GM19324 (cell line): Measurements from ENCODE around the gene USP5.

Experiments
- ATAC-seq: cut with Tn5 transposase; IDR thresholded peaks from one replicate; pipeline ENCODE4 v1.9.1; 2021; ENCODE audit warnings: mild to moderate bottlenecking, moderate library complexity; ENCODE audit not compliant: unreplicated experiment, low FRiP score

Gene USP5

DNA sequence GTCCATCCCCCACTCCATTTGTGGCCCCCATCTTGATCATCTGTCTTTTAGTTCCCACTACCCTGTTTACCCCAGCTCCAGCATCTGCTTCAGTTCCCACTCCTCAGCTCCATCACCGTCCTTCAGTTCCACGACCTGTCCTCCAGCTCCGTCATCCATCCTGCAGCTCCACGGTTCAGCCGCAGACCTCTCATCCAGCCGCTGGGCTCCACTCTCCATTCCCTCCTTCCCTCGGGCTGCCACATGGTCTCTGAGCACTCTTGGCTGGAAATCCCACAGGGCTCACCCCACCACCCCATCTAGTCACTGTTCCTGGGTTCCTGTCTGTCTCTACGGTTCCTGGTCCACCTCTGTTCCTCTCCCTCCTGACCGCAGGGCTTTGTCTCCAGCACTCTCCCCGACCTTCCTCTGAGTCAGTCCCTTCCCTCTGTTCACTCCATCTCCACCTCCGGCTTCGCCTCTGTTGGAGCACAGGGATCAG, 27.0 kb upstream of the USP5 start:
- ATAC-seq: no peak

DNA sequence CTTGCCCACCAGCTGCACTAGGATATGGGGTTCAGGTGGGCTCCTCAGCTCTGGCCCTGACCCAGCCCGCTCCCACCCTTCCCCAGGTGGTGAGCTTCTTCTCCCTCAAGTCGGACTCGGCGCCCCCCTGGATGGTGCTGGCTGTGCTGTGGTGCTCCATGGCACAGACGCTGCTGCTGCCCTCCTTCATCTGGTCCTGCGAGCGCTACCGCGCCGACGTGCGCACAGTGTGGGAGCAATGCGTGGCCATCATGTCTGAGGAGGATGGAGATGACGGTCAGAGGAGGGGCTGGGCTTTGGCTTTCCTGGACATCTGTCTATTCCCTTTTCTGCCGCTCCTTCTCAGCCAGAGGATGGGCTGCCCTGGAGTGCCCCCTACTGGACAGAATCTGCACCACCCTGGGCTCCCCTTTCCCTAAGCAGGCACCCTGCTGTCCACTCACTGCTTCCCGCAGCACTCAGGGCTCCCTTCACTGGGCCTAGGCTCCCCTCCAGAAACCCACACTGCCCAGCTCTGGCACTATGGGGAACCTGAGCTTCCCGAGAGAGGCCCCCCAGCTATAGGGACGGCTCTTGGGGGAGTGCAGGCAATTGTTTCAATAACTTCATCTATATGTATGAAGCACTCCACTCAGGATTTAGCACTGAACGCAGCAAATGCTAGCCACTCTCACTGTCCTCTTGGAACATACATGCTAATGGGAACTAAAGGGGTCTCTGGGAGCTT, 26.4 kb upstream of the USP5 start:
- no peak for ATAC-seq

DNA sequence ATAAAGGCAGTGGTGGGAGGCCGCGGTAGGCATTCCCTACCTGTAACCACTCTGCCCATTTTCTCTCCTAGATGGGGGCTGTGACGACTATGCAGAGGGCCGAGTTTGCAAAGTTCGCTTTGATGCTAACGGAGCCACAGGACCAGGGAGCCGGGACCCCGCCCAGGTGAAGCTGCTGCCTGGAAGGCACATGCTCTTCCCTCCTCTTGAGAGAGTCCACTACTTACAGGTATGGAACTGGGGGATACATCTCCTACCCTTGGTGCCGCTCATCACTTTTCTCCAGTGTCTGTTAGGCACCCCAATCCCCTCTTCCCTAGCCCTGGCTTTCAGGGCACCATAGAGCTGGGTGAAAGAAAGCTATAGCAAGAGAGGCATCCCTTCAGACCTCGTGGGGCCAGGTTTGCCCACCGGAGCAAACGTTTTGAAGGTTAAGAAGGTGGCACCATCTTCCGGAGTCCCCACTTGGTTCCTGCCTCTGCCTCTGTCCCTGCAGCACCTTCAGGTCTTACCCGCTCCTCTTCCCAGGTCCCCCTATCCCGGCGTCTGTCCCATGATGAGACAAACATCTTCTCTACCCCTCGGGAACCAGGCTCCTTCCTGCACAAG, 25.7 kb upstream of the USP5 start:
- ATAC-seq: no peak

DNA sequence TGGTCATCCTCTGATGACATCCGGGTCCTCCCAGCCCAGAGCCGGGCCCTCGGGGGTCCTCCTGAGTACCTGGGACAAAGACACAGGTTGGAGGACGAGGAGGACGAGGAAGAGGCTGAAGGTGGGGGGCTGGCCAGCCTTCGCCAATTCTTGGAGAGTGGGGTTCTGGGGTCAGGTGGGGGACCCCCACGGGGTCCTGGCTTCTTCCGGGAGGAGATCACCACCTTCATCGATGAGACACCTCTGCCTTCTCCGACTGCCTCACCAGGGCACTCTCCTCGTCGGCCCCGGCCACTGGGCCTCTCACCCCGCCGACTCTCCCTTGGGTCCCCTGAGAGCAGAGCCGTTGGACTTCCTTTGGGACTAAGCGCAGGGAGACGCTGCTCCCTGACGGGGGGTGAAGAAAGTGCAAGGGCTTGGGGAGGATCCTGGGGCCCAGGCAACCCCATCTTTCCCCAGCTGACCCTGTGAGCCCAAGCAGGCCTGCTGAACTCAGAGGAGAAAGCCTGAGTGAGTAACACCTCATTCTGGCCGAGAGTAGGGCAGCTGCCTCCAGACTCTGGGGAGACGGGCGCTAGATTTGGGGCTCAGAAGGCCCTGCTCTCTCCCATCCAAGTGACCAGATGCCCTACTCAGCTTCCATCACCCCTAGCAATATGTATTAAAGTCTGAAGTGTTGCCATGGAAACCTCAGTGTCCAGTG, 25.1 kb upstream of the USP5 start:
- ATAC-seq: no peak

GRCh38 chr12:6827437-6827911, 24.5 kb upstream of the USP5 start:
- no peak for ATAC-seq

DNA sequence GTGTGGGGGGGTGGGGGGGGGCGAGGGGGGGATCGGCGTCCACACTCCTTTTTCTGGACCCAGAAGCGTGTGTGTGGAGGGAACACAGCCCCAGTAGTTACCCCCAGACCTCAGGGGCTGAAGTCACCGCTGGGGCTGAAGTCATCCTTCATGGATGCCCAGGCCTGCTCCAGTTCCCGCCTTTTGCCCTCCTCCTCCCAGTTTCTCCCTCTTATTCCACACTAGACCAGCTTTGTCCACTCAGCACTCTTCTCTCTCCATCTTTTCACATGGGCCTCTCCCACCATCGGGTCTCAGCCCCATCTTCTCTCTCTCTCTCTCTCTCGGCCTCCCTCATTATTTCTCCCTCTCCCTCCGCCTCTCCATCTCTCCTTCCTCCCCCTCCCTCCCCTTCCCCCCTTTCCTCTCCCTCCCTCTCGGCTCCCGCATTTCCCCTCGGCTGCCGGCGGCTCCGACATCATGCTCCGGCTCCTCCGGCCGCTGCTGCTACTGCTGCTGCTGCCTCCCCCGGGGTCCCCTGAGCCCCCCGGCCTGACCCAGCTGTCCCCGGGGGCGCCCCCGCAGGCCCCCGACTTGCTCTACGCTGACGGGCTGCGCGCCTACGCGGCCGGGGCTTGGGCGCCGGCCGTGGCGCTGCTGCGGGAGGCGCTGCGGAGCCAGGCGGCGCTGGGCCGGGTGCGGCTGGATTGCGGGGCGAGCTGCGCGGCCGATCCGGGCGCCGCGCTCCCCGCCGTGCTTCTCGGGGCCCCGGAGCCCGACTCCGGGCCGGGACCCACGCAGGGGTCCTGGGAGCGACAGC, 23.8 kb upstream of the USP5 start, which contains the start of gene P3H3:
Gene P3H3, plus strand, starts transcription at position 426 of the 799 bp plus-strand sequence. Its CDS starts 34 bp downstream, at position 460.
- ATAC-seq: no peak

DNA sequence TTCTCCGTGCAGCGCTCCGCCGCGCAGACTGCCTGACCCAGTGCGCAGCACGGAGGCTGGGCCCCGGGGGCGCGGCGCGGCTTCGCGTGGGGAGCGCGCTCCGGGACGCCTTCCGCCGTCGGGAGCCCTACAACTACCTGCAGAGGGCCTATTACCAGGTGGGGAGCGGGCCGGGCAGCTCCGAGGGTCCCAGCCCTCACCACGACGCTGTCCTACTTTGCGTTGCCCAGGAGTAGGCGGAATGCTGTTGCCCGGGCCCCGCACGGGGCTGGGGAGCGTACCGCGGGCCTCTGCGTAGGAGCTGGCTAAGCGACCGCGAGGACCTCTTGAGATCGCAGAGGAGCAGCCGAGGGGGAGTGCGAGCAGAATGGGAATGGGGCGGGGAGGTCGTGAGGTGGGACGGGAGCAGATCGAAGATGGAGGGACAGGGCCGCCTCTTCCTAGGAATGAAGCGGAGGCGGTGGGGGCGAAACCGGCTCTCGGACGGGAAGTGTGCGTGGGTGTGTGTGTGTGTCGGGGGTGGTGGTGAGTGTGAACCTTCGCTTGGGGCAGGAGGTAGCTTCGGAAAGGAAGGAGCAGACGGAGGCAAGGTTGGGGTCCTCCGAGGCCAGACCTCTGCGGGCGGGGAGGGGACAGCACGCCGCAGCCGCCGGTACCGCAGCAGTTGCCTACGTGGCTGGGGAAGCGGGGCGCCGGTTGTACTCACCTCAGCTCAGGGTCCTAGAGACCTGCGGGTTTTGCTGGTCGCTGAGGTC, 23.0 kb upstream of the USP5 start:
- no peak for ATAC-seq

DNA sequence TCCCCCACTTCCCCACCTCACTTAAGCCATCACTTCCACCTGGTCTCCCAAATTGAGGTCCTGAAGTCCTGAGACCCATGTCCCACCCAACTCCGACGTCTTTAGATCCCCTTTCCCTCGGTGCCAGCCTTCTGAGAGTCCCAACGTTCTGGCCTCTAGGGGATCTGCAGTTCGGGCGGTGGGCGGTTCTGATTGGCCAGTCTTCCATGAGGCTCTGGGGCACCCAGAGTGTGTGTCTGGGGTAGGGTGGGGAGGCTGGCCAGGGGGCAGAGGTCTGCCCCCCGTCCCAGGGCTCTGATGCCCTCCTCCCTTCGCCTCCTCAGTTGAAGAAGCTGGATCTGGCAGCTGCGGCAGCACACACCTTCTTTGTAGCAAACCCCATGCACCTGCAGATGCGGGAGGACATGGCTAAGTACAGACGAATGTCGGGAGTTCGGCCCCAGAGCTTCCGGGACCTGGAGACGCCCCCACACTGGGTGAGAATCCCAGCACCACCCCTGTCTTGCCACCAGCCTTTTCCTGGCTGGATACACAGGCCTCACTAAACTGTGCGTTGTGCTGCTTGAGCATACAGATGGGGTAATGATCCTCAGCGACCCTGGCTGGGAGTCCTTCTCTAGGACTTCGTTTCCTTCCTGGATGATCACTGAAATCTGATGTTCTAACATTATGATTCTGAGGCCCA, 22.3 kb upstream of the USP5 start:
- ATAC-seq: no peak

- ATAC-seq: no peak
These were observed 21.6 kb upstream of the USP5 start for GRCh38 chr12:6830286-6830890.

DNA sequence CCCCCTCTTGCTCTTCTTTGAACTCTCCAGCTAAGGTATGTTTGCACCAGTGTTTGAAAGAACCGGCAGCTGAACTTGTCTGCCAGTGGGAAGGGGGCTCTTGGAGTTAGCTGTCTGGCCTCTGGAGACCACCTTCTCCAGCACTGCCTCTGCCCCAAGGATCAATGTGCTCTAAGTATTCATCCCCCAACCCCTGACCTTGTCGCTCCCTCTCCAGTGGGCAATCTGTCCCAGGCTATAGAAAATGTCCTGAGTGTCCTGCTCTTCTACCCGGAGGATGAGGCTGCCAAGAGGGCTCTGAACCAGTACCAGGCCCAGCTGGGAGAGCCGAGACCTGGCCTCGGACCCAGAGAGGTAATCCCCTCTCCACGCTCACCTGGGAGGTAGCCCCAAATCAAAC, 21.0 kb upstream of the USP5 start:
- ATAC-seq: no peak

GRCh38 chr12:6831450-6831995, 20.4 kb upstream of the USP5 start:
- no peak for ATAC-seq

DNA sequence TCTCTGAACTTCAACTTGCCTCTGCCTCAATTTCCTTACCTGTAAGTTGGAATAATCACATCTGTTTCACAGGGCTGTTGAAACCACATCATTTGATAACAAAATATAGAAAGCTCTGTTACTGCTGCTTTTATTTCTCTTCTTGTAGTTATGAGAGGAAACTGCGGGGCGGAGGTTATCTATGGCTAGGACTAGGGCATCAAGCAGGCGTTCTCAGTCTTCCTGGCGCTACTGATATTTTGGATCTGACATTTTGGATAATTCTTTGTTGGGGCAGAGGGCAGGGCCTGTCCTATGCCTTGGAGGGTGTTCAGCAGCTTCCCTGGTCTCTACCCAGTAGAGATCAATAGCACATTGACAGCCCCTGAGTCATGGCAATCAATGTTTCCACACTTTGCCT, 19.8 kb upstream of the USP5 start:
- ATAC-seq: no peak

GRCh38 chr12:6833189-6833890, 18.6 kb upstream of the USP5 start:
- ATAC-seq: no peak

- no peak for ATAC-seq
These were observed 17.7 kb upstream of the USP5 start for GRCh38 chr12:6834254-6834653.

GRCh38 chr12:6834873-6835272, 17.1 kb upstream of the USP5 start:
- no peak for ATAC-seq

DNA sequence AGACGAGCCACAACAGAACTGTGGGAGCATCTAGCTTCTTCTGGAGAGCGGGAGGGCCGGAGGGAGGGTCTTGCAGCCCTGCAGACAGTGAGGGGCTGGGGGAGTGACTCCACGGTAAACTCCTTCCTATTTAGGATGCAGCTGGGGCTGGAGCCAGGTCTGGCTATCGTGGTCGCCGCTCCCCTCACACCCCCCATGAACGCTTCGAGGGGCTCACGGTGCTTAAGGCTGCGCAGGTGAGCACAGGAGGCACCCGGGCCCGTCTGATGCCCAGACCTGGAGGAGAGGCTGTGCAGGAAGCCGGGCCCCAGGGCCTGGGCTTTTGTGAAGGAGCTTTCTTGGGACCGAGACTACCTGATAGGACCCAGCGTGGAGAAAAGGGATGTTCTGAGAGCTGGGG, 15.1 kb upstream of the USP5 start:
- ATAC-seq: no peak

DNA sequence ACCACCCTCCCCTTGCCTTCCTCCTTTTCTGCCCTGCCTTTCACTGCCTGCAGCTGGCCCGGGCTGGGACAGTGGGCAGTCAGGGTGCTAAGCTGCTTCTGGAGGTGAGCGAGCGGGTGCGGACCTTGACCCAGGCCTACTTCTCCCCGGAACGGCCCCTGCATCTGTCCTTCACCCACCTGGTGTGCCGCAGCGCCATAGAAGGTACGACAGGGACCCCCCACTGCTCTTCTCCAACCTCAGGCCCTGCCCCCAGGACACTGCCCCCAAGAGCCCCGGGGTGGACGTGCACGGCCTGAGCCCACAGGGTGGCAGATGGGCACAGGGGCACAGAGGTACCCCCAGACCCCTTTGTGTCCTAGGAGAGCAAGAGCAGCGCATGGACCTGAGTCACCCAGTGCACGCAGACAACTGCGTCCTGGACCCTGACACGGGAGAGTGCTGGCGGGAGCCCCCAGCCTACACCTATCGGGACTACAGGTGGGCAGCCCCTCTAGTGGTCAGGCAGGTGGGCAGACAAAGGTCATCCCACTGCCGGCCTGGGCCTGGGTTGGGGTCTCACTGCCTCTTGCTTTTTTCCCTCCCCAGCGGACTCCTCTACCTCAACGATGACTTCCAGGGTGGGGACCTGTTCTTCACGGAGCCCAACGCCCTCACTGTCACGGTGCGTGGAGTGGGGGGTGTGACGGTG, 14.4 kb upstream of the USP5 start:
- ATAC-seq: no peak
